WTC11 (cell line): ENCODE results near the gene MTERF4. TPM values are rescaled to one million over a fixed set of nuclear protein-coding genes. Genes with fewer than 3 reads are reported as not detected.

Source experiments
- ATAC-seq: fragments of 200-7000 bp; cut with Tn5 transposase; 2 replicates; pipeline ENCODE4 v1.10.0; 2021; ENCODE audit warnings: mild to moderate bottlenecking, moderate library complexity
- CTCF ChIA-PET: fragments of 300-600 bp; sonication (Branson Sonifier 250); formaldehyde crosslinking; loops from one replicate; lab custom pipeline; 2021; ENCODE audit warnings: antibody characterized with exemption; lab: Charles Lee
- POLR2A ChIA-PET: fragments of 350-600 bp; sonication (Branson Sonifier 250); formaldehyde crosslinking; loops from one replicate; lab custom pipeline; 2021; ENCODE audit warnings: antibody characterized with exemption; lab: Charles Lee
- DNase-seq: peaks from one replicate; pipeline ENCODE4 v3.0.0; 2021; ENCODE audit warnings: low spot score
- H3K27ac Mint-ChIP-seq: 2 replicates; pipeline ENCODE4 v1.8.0; 2021; ENCODE audit warnings: mixed read lengths
- H3K27me3 Mint-ChIP-seq: 2 replicates; pipeline ENCODE4 v1.8.0; 2021; ENCODE audit warnings: low read depth, mild to moderate bottlenecking, moderate library complexity, mixed read lengths
- H3K36me3 Mint-ChIP-seq: 2 replicates; pipeline ENCODE4 v1.8.0; 2021; ENCODE audit warnings: mixed read lengths
- H3K4me1 Mint-ChIP-seq: 2 replicates; pipeline ENCODE4 v1.8.0; 2022; ENCODE audit warnings: mixed read lengths
- H3K4me3 Mint-ChIP-seq: 2 replicates; pipeline ENCODE4 v1.8.0; 2021; ENCODE audit warnings: mild to moderate bottlenecking, moderate library complexity, mixed read lengths
- H3K9me3 Mint-ChIP-seq: 2 replicates; pipeline ENCODE4 v1.8.0; 2021; ENCODE audit warnings: mixed read lengths
- ATF2 ChIP-seq: sonication (generic); formaldehyde crosslinking; IDR thresholded peaks from 2 replicates; pipeline ENCODE4 v1.8.1; 2022; ENCODE audit warnings: low read depth, missing genetic modification reagents, borderline replicate concordance
- CDX4 ChIP-seq: fragments of 250-450 bp; sonication (Bioruptor Pico); IDR thresholded peaks from 2 replicates; pipeline ENCODE4 v1.9.0; 2021; ENCODE audit warnings: moderate library complexity, mild to moderate bottlenecking, inconsistent platforms, borderline replicate concordance
- E2F5 ChIP-seq: sonication (generic); formaldehyde crosslinking; IDR thresholded peaks from 2 replicates; pipeline ENCODE4 v1.8.1; 2022; ENCODE audit warnings: mild to moderate bottlenecking, moderate library complexity, missing genetic modification reagents
- ERG ChIP-seq: fragments of 250-450 bp; sonication (Bioruptor Pico); IDR thresholded peaks from 2 replicates; pipeline ENCODE4 v1.8.0; 2021; ENCODE audit warnings: mild to moderate bottlenecking
- FOXP4 ChIP-seq: sonication (generic); formaldehyde crosslinking; IDR thresholded peaks from 2 replicates; pipeline ENCODE4 v1.8.0; 2022; ENCODE audit warnings: mild to moderate bottlenecking, missing genetic modification reagents
- HMGA2 ChIP-seq: fragments of 250-450 bp; sonication (Bioruptor Pico); IDR thresholded peaks from 2 replicates; pipeline ENCODE4 v1.4.0; 2021; ENCODE audit warnings: mild to moderate bottlenecking, moderate library complexity
- NR3C1 ChIP-seq: sonication (generic); formaldehyde crosslinking; conservative IDR thresholded peaks from 2 replicates; pipeline ENCODE4 v1.8.1; 2023; ENCODE audit warnings: low read depth, mild to moderate bottlenecking, missing genetic modification reagents
- SOX15 ChIP-seq: fragments of 250-450 bp; sonication (Bioruptor Pico); IDR thresholded peaks from 2 replicates; pipeline ENCODE4 v1.9.0; 2021; ENCODE audit warnings: mild to moderate bottlenecking
- TP53 ChIP-seq: sonication (generic); formaldehyde crosslinking; IDR thresholded peaks from 2 replicates; pipeline ENCODE4 v1.8.1; 2023; ENCODE audit warnings: mild to moderate bottlenecking, missing genetic modification reagents
- ZBTB43 ChIP-seq: sonication (generic); formaldehyde crosslinking; IDR thresholded peaks from 2 replicates; pipeline ENCODE4 v1.8.1; 2023; ENCODE audit warnings: mild to moderate bottlenecking, missing genetic modification reagents
- ZNF263 ChIP-seq: sonication (generic); formaldehyde crosslinking; IDR thresholded peaks from 2 replicates; pipeline ENCODE4 v1.8.1; 2022; ENCODE audit warnings: low read depth, mild to moderate bottlenecking, moderate library complexity, missing genetic modification reagents
- ZNF281 ChIP-seq: sonication (generic); formaldehyde crosslinking; IDR thresholded peaks from 2 replicates; pipeline ENCODE4 v1.8.0; 2023; ENCODE audit warnings: mild to moderate bottlenecking, missing genetic modification reagents
- ZNF317 ChIP-seq: sonication (generic); formaldehyde crosslinking; IDR thresholded peaks from 2 replicates; pipeline ENCODE4 v1.8.1; 2023; ENCODE audit warnings: low read depth, mild to moderate bottlenecking, moderate library complexity, missing genetic modification reagents, borderline replicate concordance
- ZNF425 ChIP-seq: fragments of 250-450 bp; sonication (Bioruptor Pico); conservative IDR thresholded peaks from 2 replicates; pipeline ENCODE4 v1.9.0; 2021; ENCODE audit warnings: mild to moderate bottlenecking
- ZSCAN18 ChIP-seq: fragments of 250-450 bp; sonication (Bioruptor Pico); IDR thresholded peaks from 2 replicates; pipeline ENCODE4 v2.1.2; 2022; ENCODE audit warnings: mild to moderate bottlenecking, moderate library complexity
- total RNA-seq: library from RNA; stranded (reverse); gene quantifications from 3 replicates; pipeline ENCODE4 v1.2.3, GENCODE V29; 2021

Gene MTERF4
- total RNA-seq, 1 experiment from 2014 or later = 23.3 TPM

GRCh38 chr2:241137276-241138190 is 35.4 kb upstream of the MTERF4 start (continued):
- TF ChIP-seq NR3C1 = no peak

GRCh38 chr2:241136661-241137260 is 34.7 kb upstream of the MTERF4 start:
- CTCF ChIA-PET = no interaction called here
- no peak overlapping the region for H3K4me3 Mint-ChIP-seq
- no peak overlapping the region for H3K27ac Mint-ChIP-seq
- no peak for ATAC-seq
- no peaks in the 10 kb centered on the region for H3K4me1 Mint-ChIP-seq
- POLR2A ChIA-PET = interaction anchor here (0.5 kb wide), 1 partner anchor 13 kb away, joined by 4 read pairs; no protein-coding TSS in a partner anchor
- peaks cover 3% of the 10 kb centered on the region; the same call in 1 of the 2 replicates for H3K9me3 Mint-ChIP-seq
- no peaks in the 10 kb centered on the region for H3K27me3 Mint-ChIP-seq
- peaks cover 35% of the 10 kb centered on the region for H3K36me3 Mint-ChIP-seq
- TF ChIP-seq SOX15 (CRISPR knock-in tag) (no peak), CDX4 (no peak)
- TF ChIP-seq, all 79 proteins: peak for 0
- no peak for DNase-seq

- ATAC-seq = no peak
- H3K4me3 Mint-ChIP-seq = no peak overlapping the region
- H3K9me3 Mint-ChIP-seq = peaks cover 3% of the 10 kb centered on the region; the same call in 1 of the 2 replicates
- DNase-seq = no peak
- ChIA-PET CTCF (no interaction called here), POLR2A (interaction anchor here (0.5 kb wide), 1 partner anchor 13 kb away, joined by 4 read pairs; no protein-coding TSS in a partner anchor)
- peaks cover 34% of the 10 kb centered on the region for H3K36me3 Mint-ChIP-seq
- no peaks in the 10 kb centered on the region for H3K27me3 Mint-ChIP-seq
- H3K27ac Mint-ChIP-seq = no peak overlapping the region
- no peaks in the 10 kb centered on the region for H3K4me1 Mint-ChIP-seq
- TF ChIP-seq NR3C1 (no peak), FOXP4 (CRISPR knock-in tag) (no peak), ZNF263 (no peak), ERG (no peak), TP53 (no peak), ZBTB43 (CRISPR knock-in tag) (no peak), ZNF425 (CRISPR knock-in tag) (no peak), ZNF317 (CRISPR knock-in tag) (no peak), ZNF281 (no peak), ATF2 (CRISPR knock-in tag) (no peak), HMGA2 (CRISPR knock-in tag) (no peak), ZSCAN18 (CRISPR knock-in tag) (no peak), E2F5 (CRISPR knock-in tag) (no peak)
These were observed 34.1 kb upstream of the MTERF4 start for GRCh38 chr2:241136191-241136590.
